Measurements from ENCODE around the gene RUFY1.
"Not testable (repeated sequence)": the region's sequence is repeated elsewhere in the genome, so short reads cannot be mapped to it uniquely, and the experiment has no call there.

The RUFY1 gene

GRCh38 chr5:179624841-179625271 is 74.5 kb downstream of the RUFY1 start:
- no peak for DNase-seq

DNA sequence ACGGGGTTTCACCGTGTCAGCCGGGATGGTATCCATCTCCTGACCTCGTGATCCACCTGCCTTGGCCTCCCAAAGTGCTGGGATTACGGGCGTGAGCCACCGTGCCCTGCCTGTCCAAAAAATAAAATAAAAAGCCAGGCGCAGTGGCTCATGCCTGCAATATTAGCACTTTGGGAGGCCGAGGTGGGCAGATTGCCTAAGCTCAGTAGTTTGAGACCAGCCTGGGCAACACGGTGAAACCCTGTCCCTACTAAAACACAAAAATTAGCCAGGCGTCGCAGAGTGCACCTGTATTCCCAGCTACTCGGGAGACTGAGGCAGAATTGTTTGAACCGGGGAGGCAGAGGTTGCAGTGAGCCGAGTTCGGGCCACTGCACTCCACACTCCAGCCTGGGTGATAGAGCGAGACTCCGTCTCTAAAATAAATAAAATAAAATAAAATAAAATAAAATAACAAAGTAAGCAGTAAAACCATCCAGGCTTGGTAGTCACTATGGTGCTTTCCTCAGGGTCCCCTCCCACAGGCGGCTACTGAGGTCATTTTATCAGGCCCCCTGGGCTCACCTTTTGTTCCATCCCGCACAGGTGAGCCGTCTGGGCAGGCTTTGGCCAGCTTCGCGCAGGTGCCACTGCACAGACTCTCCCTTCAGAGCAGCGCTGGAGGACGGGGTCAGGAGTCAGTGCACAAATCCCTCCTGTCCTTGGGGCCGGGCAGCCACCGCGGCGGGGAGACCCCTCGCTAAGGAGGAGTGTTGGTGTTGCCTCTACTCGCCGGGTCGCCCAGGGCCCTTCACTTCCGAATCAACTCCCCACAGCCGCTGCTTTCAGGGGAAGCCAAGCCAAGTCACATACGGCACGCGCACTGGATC is 83.4 kb downstream of the RUFY1 start:
- not testable (repeated sequence) for DNase-seq

DNA sequence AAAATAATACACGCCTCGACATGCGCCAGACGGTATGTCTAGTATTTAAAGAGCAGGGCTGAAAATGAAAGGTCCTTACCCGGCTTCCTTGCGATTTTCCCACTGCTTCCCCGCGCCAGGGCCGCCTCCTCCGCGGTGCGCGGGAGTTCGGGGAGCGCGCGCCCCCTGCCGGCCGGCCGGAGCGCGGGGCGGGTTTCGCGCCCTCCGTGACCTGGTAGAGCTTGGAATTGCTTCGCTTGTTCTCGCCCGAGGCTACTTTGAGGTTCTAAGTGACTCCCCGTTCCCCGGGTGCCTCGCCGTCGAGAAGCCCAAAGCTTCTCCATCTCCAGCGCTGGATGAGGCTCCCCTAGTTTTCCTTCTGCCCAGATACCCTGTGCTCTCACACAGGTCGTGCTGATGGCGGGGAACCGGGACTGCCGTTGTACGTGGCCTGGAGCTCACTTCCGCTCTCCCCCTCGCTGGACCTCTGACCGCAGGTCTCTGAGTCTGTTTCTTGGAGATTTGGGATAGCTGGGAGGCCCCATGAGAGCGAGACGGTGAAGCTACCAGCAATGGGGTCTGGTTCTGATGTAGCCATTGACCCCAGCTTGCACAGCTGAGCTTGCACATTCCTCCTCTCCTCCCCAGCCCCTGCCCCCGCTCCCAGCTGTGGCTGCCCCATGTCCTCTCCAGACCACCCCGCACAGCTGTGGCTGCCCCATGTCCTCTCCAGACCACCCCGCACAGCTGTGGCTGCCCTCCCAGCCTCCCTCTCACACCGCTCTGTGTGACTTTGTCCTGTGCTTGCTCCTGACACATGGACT is 84.2 kb downstream of the RUFY1 start:
- not testable (repeated sequence) for DNase-seq

GRCh38 chr5:179639296-179639695 is 88.9 kb downstream of the RUFY1 start:
- not testable (repeated sequence) for DNase-seq

- not testable (repeated sequence) for DNase-seq
Observed at GRCh38 chr5:179641745-179642144, 91.4 kb downstream of the RUFY1 start.

GRCh38 chr5:179642626-179643025 is 92.3 kb downstream of the RUFY1 start:
- not testable (repeated sequence) for DNase-seq

DNA sequence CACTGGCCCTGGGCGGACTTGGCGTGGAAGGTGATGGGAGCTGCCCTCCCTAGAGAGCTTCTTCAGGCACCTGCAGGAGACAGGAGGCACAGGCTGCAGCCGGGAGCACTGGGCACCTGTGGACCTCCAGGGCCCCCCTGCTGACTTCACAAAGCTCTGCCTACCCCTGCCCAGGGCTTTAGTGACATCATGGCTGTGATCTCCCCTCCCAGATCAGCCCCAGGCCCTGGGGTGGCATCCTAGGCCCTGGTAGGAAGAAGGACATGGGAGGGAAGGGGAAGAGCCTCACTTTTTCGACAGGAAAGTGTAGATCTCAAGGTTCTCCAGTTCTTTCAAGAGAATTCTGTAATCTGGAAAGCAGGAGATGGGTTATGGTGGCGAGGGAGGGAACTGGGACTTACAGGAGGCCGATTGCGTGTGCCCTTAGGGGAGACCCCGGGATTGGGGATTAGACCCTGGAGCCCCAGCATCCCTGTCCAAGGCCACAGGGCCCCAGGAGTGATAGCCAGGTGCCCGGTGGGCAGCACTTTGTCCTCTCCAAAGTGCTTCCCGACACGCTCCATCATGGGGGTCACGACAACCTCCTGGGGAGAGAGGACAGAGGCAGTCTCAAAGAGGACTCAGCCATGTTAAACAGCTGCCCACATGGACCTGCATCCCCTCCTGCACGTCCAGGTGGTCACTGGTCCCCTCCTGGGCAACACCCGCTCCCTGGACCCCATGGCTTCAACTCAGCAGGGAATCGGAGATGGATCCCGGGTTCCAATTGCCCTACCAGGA is 93.0 kb downstream of the RUFY1 start:
- DNase-seq: not testable (repeated sequence)

- not testable (repeated sequence) for DNase-seq
Observed at GRCh38 chr5:179644766-179645165, 94.4 kb downstream of the RUFY1 start.

DNA sequence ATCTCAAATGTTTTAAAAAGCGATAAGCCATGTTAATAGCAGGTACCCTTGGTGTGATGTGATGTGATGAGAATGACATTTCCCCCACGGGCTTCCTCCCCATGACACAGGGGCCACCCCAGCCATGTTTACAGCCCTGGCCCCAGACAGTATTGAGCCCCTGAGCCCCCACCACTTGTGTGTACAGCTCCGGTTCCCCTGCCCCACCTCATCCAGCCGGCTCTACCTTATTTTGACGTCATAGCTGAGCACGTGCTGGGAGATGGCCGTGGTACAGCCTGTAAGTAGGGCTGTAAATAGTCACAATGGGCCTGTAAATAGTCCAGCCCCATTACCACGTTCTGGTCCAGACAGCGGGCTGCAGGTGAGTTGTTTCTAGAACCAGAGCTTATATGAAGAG is 98.1 kb downstream of the RUFY1 start:
- DNase-seq: no peak

DNA sequence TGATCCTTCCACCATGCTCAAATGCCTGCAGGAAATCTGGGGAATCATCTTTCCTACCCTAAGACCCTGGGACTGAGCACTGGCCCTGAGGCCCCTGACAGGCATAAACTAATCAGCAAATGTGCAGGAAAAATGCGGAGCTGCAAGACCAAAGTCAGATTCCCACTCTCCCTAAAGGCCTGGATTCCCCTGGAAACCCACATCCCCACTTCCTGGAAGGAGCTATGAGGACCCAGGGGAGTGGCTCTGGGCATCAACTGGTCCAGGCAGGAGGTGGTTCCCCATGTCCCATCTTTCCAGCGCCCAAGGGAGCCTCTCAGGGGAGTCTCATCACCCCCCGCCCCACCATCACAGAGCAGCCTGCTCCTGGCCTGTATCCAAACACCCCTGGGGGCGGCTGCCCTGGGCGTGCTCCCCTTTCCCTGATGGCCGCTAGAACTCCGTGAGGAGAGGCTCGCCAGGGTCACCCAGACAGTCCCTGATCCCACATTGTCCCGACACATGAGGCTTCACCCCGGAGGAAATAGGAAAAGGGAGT is 98.9 kb downstream of the RUFY1 start:
- DNase-seq: not testable (repeated sequence)

- not testable (repeated sequence) for DNase-seq
Observed at GRCh38 chr5:179650245-179650644, 99.9 kb downstream of the RUFY1 start.

DNA sequence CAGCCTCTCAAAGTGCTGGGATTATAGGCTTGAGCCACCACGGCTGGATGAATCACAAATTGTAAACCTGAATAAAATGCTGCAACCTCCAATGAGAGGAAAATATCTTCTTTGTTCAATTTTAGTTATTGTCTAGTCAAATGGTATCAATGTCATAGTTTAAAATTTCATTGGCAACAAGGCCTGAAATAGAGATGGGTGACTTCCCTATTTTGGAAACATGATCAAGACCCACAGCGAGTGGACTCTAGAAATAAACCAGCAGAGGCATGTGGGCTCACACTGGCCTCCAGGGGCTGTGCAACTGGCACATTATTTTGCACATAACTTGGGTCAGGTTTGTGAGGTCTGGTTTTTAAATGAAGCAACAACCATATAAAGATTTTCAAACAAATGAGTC is 102.8 kb downstream of the RUFY1 start:
- not testable (repeated sequence) for DNase-seq

DNA sequence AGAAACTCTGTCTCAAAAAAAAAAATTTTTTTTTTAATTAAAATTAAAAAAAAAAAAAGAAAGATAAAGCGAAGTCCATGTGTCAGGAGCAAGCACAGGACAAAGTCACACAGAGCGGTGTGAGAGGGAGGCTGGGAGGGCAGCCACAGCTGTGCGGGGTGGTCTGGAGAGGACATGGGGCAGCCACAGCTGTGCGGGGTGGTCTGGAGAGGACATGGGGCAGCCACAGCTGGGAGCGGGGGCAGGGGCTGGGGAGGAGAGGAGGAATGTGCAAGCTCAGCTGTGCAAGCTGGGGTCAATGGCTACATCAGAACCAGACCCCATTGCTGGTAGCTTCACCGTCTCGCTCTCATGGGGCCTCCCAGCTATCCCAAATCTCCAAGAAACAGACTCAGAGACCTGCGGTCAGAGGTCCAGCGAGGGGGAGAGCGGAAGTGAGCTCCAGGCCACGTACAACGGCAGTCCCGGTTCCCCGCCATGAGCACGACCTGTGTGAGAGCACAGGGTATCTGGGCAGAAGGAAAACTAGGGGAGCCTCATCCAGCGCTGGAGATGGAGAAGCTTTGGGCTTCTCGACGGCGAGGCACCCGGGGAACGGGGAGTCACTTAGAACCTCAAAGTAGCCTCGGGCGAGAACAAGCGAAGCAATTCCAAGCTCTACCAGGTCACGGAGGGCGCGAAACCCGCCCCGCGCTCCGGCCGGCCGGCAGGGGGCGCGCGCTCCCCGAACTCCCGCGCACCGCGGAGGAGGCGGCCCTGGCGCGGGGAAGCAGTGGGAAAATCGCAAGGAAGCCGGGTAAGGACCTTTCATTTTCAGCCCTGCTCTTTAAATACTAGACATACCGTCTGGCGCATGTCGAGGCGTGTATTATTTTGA is 107.2 kb downstream of the RUFY1 start:
- not testable (repeated sequence) for DNase-seq

- not testable (repeated sequence) for DNase-seq
Observed at GRCh38 chr5:179658179-179658856, 108.0 kb downstream of the RUFY1 start.
